CD4-positive, alpha-beta T cell treated with Interleukin-12 subunit alpha and Interleukin-12 subunit beta, for 1 hour (primary cell): ENCODE measurements around the gene ALDH8A1.

ENCODE experiments used
- DNase-seq: peaks from one replicate; pipeline ENCODE4 v3.0.0-alpha.2; 2020

Gene ALDH8A1

DNA sequence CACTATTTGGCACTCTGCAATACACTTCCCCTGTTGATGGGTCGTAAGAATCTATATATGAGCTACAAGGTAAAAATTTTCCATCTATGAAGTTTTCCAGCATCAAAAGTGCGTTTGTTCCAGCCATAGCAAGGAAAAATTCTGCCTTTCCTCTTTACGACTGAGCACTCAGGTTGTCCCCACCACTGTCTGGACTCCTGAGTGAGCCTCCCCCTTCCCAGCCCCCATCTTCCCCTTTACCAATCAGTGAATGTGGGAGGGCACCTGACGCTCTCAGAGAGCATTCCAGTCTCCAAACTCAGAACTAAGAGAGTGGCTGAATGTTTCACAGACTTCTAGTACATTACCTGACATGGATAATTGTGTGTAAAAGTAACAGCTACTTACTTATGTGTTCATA is at the start of gene ALDH8A1:
Gene ALDH8A1, minus strand, starts transcription at position 175 of the 400 bp plus-strand sequence. Its CDS starts 48 bp downstream, at position 127.
- DNase-seq, result no peak

- DNase-seq, result no peak
Measured at GRCh38 chr6:134999107-134999506, 49.2 kb upstream of the ALDH8A1 start.

DNA sequence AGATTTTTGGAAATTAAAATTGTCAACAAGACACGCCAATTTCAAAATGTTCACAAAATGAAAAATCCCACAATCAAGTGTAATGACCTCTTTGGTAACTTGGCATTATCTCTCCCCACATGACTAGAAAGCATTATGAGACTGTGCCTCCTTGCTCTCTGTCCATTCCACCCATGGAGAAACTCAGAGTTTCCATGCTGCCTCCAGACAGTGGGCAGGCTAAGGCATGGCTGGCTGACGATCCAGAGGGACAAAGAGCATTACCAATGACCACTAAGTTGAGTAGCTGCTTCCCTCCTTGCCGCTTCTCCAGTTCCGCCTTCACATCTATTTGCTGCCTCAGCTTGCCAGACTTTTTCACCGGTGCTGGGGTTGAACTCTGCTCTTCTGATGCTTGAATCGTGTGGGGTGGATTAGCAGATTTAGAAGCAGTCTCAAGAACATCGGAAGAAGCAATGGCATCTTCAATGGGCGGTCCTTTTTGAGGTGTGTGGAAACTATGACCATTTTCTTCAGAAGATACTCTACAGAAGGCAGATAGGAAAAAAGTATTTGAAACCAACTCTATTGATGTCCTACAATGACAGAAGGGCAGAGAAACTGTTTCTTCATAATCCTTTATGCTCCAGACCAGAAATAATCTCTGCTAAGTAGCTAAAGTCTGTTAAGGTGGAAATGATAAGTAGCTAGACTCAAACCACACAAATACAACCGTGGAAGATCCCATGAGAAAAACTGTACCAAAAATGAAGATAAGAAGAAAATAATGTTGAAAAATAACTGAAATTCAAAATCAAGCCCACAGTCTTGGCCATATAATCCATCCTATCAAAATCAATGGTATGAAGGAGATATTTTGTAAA is 47.5 kb upstream of the ALDH8A1 start:
- no peak for DNase-seq

- DNase-seq, result no peak
Measured at GRCh38 chr6:134995536-134995935, 45.6 kb upstream of the ALDH8A1 start.

- DNase-seq, result no peak
Measured at GRCh38 chr6:134994431-134994830, 44.5 kb upstream of the ALDH8A1 start.

DNA sequence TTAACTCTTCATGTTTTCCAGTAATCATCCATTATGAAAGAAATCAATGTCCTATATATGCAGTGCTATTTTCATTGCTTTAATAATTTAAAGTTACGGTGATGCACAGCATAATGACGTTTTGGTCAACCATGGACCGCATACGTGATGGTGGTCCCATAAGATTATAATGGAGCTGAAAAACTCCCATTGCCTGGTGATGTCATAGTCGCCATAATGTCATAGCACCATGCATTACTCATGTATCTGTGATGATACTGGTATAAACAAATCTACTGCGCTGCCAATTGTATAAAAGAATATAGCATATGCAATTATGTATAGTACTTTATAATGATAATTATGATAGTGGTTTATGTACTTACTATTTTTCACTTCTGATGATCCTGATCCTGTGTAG is 42.3 kb upstream of the ALDH8A1 start:
- no peak for DNase-seq

DNA sequence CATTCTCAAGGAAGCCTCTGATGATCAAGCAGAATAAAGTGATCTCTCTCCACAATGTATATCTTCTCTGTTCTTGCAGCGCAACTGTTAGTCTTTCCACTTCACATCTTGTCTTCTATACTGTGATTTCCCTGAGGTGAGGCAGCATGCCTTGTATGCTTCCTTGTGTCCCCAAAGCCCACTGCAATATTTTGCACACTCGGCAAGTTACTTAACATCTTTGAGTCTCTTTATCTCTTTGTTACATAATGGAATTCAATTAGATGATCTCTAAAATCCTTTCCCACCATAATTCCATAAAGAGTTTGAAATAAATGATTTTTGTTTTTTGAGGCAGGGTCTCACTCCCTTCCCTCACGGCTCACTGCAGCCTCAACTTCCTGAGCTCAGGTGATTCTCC is 40.4 kb upstream of the ALDH8A1 start:
- no peak for DNase-seq

DNA sequence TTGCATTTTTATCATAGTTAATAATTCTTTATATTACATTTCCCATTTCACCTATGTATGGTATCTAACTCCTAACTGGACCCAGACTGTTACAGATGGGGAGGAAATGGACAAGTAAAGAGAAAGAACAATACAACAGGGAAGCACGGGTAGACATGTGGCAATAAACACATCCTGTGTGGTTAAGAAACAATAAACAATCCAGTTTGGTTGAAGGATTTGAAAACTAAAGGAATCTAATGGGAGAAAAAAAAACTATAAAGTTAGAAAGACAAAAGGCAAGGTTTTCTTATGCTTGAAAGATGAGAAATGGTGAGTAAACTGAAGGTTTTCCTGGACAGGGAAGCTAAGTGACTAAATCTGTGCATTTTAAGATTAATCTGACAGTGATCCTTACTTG is 34.9 kb upstream of the ALDH8A1 start:
- DNase-seq, result no peak

GRCh38 chr6:134983823-134984222 is 33.9 kb upstream of the ALDH8A1 start:
- no peak for DNase-seq

GRCh38 chr6:134982161-134982560 is 32.3 kb upstream of the ALDH8A1 start:
- no peak for DNase-seq

- no peak for DNase-seq
Measured at GRCh38 chr6:134980846-134981245, 30.9 kb upstream of the ALDH8A1 start.

DNA sequence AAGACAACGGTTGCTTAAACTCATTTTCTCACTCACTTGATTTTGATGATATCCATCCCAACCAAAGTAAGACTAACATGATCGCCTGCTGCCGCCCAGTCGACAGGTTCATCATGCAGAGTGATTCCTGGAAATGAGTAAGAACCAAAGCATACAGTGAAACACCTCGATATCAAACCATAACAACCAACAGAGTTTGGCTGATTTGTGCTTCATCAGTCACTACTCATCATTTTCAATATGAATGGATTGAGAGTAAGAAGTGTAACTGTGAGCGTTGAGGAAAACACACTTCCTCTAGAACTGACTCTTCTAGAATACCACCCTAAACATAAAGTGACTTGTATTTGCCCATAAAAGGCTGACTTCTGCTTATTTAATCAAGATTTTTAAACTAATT is 29.2 kb upstream of the ALDH8A1 start:
- DNase-seq, result no peak

DNA sequence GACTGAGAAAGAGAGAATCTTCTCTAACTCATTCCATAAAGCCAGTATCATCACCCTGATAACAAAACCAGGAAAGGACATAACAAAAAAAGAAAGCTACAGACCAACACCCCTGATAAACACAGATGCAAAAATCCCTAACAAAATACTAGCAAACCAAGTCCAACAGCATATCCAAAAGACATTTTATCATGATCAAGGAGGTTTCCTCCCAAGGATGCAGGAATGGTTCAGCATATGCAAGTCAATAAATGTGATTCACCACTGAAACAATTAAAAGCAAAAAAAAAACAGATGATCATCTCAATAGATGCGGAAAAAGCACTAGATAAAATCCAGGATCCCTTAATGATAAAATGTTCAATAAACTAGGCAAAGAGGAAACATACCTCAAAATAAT is 24.5 kb upstream of the ALDH8A1 start:
- DNase-seq, result no peak

GRCh38 chr6:134967711-134968110 is 17.8 kb upstream of the ALDH8A1 start:
- no peak for DNase-seq

DNA sequence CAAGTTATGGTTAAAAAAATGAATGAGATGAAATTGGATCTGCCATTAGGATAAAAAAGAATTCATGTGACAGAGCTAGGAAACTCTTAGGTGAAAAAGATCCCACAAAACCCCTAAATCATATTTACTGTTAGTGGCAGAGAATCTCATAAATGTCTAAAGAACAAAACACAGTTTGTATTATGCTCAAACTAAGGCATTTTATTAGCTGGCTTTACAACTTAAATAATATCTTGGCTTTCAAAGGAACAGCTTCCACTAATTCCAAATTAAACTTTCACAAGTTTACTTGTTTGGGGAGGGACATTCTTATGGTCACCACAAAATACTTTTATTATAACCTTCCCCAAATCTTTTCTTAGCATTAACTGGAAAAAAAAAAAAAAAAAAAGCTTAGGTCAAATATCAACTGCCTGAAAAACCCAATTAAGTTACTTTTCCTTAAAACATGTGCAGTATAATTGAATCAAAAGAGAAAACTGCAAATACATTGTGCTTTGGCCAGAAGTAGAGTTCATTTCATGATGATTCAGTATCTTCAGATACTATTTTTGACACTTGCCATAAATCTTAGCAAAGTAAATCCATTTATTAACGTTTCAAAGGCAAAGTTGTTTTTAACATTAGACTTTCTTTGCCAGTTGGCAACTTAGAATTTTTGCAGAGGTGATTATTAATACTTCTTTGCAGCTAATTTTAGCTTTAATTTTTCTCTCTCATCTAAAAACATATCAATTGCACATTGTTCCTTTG is 14.7 kb upstream of the ALDH8A1 start:
- DNase-seq, result no peak

DNA sequence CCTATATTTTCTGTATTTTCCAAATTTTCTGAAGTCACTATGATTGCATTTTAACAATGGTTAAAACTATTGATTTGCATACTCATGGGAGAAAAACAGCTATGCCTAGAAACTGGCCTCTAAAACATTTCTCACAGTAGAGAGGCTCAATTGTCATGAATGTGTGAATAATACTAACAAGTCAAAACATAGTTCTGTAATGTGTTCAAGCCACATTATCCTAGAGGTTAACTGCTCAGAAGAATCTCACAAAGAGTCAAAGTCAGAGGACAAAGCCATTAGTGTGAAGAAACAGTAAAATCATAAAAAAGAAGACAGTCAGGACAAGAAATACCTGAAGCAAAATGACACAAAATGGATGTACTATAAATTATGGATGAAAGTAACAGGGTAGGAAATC is 12.5 kb upstream of the ALDH8A1 start:
- no peak for DNase-seq

GRCh38 chr6:134961366-134961765 is 11.5 kb upstream of the ALDH8A1 start:
- no peak for DNase-seq

GRCh38 chr6:134959603-134960002 is 9.7 kb upstream of the ALDH8A1 start:
- no peak for DNase-seq

GRCh38 chr6:134956676-134957075 is 6.8 kb upstream of the ALDH8A1 start:
- no peak for DNase-seq

GRCh38 chr6:134956032-134956431 is 6.1 kb upstream of the ALDH8A1 start:
- DNase-seq, result no peak

DNA sequence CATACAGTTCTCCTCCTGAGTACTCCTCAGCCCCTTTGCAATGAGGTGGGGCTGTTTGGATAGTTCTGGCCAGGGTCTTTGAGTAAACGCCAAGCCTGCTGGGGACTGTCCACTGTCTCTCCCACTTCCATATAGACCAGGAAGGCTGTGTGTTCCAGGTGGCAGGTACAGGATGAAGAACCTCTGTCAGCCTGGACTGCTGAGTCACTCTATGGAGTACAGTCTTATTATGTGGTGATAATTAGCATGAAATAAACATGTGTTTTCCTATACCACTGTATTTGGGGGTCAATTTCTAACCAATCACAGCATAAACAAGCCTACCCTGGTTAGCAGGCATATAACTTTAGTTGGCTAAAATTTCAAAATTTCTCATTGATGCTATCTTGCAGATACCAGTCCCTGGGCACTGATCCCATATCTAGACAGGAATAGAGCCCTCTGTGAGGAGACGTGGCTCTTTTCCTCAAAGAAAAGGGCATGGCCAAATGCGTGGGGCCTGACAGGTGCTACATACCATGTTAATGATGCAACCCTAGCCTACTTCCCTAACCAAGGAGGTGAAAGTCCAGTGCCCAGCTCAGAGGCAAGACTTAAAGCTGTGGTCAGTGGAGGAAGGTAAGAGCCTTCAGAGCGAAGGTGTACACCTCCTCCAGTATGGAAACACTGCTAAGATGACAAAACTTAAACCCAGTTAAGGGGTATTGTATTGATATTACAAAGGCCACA is 4.5 kb upstream of the ALDH8A1 start:
- DNase-seq, result no peak

GRCh38 chr6:134951494-134952263 is 1.8 kb upstream of the ALDH8A1 start:
- DNase-seq, result no peak

- no peak for DNase-seq
Measured at GRCh38 chr6:134950482-134950881, 581 bp upstream of the ALDH8A1 start.
